GM19351 (cell line): ENCODE measurements around the gene PIP5K1B.
A peak's percentile ranks its signal among the peaks of the same experiment; 100 is the strongest.

Experiments
- ATAC-seq: cut with Tn5 transposase; IDR thresholded peaks from one replicate; pipeline ENCODE4 v1.9.1; 2021; ENCODE audit warnings: mild to moderate bottlenecking, moderate library complexity; ENCODE audit not compliant: unreplicated experiment

PIP5K1B gene

DNA sequence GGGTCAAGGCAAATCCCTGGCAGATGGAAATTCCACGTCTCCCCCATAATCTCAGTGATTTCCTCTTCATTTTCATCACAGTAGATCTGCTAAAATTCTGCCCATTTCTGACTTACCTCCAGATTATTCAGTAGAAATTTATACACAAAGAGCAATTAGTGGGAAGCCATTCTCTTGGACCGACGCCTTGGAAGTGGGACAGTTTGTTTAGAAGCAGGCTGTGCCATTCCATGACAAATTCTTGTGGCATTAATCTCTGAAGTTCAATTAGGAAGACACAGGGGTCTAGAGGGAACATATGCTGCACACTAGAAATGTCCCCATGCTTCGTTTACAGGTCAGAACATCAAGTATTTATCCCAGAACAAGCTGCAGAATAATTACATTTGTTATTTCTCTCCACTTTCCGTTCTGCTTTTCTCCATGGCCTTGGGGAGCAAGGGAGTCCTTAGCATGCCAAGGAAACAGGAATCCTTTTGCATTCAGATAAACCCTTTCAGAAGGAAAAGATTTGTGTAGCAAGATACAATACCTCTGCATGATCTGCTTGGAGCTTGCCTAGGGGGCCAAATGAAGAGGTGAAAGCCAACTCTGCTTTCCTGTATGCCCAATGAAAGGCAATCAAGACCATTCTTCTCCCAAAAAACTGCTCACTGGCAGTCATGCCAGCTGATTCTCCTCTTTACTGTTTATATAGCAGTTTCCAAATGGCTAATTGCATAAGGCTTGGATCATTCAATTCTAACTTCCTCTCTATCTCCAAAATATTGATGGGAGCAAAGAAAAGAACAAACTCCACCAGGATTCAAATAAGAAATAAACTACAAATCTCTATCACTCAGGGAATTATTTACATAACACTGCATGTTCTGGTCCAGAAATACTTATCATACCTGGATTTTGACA lies 311.4 kb downstream of the PIP5K1B start:
- ATAC-seq: no peak

DNA sequence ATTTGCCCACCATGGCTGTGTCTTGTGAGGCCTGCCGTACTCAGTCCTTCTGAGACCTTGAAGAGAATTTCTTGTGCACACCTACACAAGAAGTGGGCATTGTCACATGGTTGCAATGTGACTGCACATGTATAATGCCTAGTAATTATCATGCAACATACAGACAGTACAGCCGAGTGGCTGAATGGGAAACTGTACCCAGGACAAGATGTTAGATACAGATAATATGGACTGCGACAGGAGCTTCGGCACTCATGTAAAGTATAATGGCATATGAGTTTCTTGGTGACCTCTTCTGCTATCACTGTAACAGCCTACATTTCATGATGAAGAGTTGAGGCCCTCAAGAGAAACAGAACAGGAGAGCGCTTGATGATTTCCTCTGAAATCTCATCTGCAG lies 313.7 kb downstream of the PIP5K1B start:
- ATAC-seq: no peak

GRCh38 chr9:69019808-69020207 lies 314.8 kb downstream of the PIP5K1B start:
- no peak for ATAC-seq

- ATAC-seq: no peak
Measured at GRCh38 chr9:69020301-69021145, 315.5 kb downstream of the PIP5K1B start.

DNA sequence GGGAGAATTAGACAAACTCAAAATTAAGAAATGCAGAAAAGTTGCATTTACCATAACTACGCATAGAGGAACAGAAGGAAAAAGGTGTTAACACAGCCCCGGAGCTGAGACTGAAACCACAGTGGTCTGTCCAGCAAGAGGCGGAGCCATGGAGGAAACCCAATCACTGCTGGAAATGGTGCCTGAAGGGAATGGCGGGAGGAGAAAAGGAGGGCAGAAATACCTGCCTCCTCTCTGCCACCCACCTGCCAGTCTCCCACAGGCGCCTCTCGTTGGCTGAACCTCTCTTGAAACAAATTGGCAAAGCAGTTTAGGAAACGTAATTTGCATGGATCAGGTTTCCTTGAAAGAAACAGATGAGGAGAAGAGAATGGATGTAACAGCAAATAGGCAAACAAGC lies 318.6 kb downstream of the PIP5K1B start:
- ATAC-seq: no peak

DNA sequence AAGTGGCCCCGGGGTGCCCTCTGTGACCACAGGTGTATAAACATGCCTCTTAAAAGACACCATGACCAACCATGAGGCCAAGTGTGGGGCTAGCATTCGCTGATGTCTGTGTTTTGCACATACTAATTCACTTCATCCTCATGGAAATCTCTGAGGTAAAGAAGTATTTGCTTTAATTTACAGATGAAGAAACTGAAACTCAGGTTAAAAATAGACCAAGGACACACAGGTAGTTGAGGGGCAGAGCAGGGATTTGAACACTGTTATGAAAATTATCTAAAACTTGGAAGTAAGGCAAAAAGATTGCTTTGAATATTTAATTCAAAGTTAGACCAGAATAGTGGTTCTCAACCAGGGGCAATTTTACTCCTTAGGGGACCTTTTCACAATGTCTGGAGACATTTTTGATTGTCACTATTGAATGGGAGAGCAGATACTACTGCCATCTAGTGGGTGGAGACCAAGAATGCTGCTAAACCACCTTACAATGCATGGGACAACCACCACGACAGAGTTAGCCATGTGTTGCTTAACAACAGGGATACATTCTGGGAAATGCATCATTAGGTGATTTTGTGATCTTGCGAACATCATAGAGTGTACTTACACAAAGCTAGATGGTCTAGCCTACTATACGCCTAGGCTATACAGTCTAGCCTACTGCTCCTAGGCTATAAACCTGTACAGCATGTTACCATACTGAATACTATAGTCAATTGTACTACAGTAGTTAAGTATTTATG lies 322.5 kb downstream of the PIP5K1B start:
- peak; percentile 85 for ATAC-seq

DNA sequence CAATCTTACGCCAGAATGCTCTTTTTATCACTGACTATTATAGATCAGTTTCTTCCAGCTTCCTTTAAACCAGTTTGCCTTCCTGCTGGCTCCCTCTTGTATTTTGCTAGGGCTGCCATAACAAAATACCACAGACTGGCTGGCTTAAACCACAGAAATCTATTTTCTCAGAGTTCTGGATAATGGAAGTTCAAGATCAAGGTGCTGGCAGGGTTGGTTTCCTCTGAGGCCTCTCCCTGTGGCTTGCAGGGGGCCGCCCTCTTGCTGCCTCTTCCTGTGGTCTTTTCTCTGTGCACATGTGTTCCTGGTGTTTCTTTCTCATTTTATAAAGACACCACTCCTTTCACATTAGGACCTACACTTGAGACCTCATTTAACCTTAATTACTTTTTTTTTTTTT lies 323.7 kb downstream of the PIP5K1B start:
- ATAC-seq: no peak

DNA sequence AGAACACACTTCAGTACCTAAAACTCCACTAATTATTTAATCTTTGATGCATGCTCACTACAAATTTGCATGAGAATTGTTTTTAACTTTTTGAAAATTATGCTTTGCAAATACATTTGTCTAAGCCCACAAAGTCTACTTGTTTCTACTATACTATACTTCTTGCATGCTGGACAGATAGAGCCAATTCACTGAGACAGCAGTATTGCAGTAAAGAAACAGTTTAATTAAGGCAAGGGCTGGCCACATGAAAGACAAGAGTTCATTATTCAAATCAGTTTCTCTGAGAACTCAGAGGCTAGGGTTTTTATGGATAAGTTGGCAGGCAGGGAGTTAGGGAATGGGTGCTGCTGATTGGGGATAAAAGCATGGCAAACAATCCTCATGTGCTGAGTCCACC lies 324.5 kb downstream of the PIP5K1B start:
- ATAC-seq: no peak

GRCh38 chr9:69030851-69031645 lies 326.0 kb downstream of the PIP5K1B start:
- ATAC-seq: no peak

DNA sequence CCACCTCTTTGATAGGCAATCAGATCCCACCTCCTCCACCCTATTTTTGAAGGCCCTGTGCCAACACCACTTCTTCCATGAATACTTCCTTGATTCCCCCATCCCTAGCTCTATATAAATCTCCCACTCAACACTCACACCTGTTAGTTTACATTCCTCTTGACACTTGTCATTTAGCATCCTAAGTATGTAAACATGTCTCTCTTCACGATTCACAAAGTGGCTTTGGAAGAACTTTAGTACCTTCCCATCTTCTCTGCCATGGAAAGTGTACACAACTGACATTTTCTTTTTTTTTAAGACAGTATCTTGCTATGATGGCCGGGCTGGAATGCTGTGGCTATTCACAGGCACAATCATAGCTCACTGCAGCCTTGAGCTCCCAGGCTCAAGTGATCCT lies 329.0 kb downstream of the PIP5K1B start:
- ATAC-seq: no peak

DNA sequence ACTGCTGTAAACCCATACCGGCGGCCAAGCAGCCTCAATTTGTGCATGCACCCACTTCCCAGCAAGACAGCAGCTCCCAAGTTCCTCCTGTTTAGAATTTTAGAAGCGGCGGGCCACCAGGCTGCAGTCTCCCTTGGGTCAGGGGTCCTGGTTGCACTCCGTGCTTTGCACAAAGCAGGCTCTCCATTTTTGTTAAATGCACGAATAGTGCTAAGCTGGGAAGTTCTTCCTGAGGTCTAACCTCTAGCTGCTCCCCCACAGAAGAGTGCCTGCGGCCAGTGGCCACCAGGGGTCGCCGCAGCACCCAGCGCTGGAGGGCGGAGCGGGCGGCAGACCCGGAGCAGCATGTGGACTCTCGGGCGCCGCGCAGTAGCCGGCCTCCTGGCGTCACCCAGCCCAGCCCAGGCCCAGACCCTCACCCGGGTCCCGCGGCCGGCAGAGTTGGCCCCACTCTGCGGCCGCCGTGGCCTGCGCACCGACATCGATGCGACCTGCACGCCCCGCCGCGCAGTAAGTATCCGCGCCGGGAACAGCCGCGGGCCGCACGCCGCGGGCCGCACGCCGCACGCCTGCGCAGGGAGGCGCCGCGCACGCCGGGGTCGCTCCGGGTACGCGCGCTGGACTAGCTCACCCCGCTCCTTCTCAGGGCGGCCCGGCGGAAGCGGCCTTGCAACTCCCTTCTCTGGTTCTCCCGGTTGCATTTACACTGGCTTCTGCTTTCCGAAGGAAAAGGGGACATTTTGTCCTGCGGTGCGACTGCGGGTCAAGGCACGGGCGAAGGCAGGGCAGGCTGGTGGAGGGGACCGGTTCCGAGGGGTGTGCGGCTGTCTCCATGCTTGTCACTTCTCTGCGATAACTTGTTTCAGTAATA lies 330.6 kb downstream of the PIP5K1B start, which contains the start of gene FXN:
Gene FXN, plus strand, starts transcription at position 315 of the 871 bp plus-strand sequence. Its CDS starts 31 bp downstream, at position 346.
- peak; percentile 88 for ATAC-seq

- ATAC-seq: peak; percentile 33
Measured at GRCh38 chr9:69036309-69036708, 331.3 kb downstream of the PIP5K1B start.

GRCh38 chr9:69036799-69037198 lies 331.8 kb downstream of the PIP5K1B start:
- ATAC-seq: no peak

DNA sequence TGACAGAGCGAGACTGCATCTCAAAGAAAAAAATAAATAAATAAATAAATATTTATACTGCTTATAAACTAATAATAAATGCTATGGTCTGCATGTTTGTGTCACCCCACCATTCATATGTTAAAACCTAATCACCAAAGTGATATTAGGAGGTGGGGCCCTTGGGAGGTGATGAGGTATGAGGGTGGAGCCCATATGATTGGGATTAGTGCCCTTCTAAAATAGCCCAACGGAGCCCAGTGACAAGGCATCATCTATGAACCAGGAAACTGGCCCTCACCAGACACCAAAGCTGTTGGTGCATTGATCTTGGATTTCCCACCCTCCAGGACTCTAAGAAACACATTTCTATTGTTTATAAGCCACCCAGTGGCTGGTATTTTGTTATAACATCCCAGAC lies 335.6 kb downstream of the PIP5K1B start:
- no peak for ATAC-seq

DNA sequence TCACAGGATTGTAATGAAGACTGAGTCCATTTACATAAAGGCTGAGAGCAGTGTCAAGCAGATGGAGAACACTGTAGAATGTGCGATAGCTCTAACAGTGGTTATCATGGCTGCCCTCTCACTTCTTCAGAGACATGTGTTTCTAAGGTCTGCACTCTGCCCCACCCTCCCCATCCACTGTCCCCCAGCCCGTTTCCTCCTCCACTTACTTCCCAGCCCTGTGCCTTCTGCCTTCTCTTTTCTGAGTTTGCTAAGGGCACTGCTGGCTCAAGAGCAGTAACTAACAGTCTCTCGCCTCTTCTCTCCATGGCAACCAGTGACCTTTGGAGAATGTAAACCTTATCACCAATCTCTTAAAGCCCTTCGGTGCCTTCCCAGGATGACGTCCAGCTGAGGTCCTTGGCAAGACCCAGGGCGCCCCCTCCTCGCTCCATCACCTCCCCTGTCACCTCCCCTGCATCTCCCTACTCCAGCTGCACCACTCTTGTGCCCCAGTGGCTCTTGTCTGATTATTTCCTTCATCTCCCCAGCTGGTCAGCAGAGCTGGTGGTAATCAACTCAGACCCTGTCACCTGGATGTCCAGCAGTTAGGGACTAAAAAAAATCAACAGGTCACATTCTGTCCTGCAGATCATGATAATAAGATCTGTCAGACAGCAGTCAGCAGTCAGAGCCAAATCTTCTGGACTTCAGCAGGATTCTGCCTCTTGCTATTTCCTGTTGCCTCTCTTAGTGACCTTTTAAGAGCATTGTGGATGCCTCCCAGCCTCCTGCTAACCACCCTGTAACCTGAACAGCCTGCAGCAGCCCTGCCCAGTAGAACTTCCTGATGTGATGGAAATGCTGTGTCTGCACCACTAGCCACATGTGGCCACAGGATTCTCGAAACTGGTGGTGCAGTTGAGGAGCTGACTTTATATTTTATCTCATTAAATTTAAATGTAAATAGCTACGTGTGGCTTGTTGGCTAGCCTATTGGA lies 339.5 kb downstream of the PIP5K1B start:
- no peak for ATAC-seq

- no peak for ATAC-seq
Measured at GRCh38 chr9:69045821-69046220, 340.8 kb downstream of the PIP5K1B start.

DNA sequence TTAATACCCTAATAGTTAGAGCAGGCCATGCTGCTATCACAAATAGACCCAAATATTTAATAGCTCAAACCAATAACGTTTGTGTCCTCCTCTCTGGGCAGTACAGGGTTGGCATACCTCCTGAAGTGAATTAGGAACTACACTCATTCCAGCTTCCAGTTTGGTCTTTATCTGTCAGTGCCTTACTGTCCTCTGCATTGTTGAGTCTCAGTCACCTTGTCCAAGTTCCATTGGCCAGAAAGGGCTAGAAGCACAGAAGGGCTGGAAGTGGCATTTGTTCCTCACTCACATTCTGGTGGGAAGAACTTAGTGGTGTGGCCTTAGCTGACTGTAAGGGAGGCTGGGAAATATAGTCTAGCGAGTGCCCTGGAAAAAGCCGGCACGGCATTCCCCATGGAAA lies 341.7 kb downstream of the PIP5K1B start:
- no peak for ATAC-seq

DNA sequence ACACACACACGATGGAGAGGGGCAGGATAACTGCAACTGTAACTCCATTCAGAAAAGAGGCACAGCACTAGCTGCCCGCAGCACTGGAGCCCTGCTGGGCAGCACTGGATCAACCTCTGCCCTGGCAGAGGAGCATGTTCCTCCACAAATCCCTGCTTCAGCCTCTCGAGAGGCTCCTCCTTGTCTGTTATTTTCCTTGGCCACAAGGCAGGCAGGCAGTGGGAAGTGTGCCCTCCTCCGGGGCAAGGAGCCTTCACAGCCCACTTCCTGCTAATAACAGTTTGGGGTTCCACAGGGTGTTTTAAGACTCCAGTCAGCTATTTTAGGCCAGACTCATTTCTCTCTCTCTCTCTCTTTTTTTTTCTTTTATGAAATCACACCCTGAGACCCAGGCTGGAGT lies 342.3 kb downstream of the PIP5K1B start:
- no peak for ATAC-seq
